Activated CD8-positive, alpha-beta memory T cell treated with anti-CD3 and anti-CD28 coated beads for 36 hours (primary cell): Measurements from ENCODE around the gene AKAP7. TPM values are rescaled to one million over a fixed set of nuclear protein-coding genes. Genes with fewer than 3 reads are reported as not detected.
"Not testable (repeated sequence)": the region's sequence is repeated elsewhere in the genome, so short reads cannot be mapped to it uniquely, and the experiment has no call there.

ENCODE experiments used
- CTCF ChIA-PET: fragments of 350-600 bp; sonication (Branson Sonifier 250); formaldehyde crosslinking; loops from one replicate; lab custom pipeline; 2021; ENCODE audit warnings: antibody characterized with exemption; lab: Charles Lee
- POLR2A ChIA-PET: fragments of 350-600 bp; sonication (Branson Sonifier 250); formaldehyde crosslinking; loops from one replicate; lab custom pipeline; 2021; ENCODE audit warnings: antibody characterized with exemption; lab: Charles Lee
- total RNA-seq, 2 experiments: library from RNA; stranded (reverse); gene quantifications; one replicate each; pipeline ENCODE4 v1.2.3, GENCODE V29; 2021

The AKAP7 gene
- total RNA-seq, 2 experiments from 2014 or later: 5.0 to 5.8 TPM

DNA sequence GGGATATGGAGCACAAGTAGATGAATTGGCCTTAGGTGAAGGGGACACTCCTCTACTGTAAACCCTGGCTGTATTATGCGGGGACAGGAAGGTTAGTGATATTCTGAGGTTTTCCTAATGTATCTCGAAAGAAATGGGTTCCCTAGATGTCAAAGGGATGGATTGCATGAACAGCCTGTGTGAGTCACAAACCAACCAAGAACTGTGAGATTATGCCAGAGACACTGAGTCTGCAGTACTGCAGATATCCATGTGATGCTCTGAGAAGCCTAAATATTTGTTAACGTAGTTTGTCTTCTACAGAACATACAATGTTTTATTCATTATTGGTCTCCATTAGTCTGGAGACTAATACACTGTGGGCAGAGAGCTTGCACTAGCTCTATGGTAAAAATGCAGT lies 182.2 kb downstream of the AKAP7 start:
- ChIA-PET POLR2A (no interaction called here), CTCF (no interaction called here)

DNA sequence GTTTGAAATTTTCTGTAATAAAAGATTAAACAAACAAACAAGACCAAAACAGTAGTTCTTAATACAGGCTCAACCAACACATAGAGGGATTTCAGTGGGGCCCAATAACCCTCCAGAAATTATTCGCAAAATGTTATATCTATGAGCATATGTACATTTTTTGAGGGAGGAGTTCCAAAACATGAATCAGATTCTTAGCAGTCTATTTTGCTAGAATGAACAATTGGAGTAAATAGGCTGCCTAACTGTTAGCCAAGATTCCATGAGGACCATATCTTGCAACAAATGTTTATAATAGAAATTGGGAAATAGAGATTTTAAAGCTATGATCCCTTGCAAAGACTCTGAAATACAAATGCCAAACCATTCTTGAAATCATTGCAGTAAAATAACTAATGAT lies 186.3 kb downstream of the AKAP7 start:
- POLR2A ChIA-PET: no interaction called here
- CTCF ChIA-PET: no interaction called here

DNA sequence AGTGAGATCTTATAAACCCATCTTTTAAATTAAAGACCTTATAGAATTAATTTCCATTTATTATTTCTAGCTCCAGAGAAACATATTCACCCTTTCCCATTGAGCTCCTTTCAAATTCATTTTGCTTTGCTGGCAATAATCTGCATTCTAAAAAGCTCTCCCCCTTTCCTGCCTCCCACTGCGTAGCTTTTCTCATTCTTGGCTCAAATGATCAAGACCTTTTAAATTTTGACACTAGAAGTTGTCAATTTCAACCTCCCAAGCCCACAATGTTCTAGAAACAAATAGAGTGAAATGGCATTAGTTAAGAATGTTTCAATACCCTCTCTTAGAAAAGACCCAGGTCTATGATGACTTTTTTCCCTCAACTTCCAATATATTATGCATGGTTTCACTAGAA lies 186.9 kb downstream of the AKAP7 start:
- ChIA-PET POLR2A (no interaction called here), CTCF (no interaction called here)

DNA sequence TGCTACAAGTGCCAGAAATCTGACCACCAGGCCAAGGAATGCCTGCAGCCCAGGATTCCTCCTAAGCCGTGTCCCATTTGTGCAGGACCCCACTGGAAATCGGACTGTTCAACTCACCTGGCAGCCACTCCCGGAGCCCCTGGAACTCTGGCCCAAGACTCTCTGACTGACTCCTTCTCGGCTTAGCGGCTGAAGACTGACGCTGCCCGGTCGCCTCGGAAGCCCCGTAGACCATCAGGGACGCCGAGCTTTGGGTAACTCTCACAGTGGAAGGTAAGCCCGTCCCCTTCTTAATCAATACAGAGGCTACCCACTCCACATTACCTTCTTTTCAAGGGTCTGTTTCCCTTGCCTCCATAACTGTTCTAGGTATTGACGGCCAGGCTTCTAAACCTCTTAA lies 190.4 kb downstream of the AKAP7 start:
- CTCF ChIA-PET, POLR2A ChIA-PET: not testable (repeated sequence)

DNA sequence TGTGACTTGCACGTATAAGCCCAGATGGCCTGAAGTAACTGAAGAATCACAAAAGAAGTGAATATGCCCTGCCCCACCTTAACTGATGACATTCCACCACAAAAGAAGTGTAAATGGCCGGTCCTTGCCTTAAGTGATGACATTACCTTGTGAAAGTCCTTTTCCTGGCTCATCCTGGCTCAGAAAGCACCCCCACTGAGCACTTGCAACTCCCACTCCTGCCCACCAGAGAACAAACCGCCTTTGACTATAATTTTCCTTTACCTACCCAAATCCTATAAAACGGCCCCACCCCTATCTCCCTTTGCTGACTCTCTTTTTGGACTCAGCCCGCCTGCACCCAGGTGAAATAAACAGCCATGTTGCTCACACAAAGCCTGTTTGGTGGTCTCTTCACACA lies 193.5 kb downstream of the AKAP7 start:
- POLR2A ChIA-PET, CTCF ChIA-PET: not testable (repeated sequence)

DNA sequence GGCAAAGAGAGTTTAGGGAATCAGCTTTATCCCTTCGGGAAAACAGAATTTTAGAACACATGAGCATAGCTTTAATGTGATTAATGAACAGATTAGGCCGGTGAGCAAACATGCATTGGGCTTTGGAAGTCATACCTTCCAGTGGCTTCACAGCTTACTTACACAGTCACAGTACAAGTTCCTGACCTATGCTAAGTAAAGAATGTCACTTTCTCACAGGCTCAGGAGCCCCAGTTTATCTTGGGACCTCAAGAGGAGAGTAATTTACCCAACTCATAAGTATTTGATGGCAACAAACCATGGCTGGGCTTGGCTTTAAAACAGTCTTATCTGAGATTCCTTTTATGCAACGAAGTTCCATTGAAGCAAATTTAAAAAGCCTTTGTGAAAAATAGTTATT lies 195.9 kb downstream of the AKAP7 start:
- ChIA-PET CTCF (no interaction called here), POLR2A (no interaction called here)

DNA sequence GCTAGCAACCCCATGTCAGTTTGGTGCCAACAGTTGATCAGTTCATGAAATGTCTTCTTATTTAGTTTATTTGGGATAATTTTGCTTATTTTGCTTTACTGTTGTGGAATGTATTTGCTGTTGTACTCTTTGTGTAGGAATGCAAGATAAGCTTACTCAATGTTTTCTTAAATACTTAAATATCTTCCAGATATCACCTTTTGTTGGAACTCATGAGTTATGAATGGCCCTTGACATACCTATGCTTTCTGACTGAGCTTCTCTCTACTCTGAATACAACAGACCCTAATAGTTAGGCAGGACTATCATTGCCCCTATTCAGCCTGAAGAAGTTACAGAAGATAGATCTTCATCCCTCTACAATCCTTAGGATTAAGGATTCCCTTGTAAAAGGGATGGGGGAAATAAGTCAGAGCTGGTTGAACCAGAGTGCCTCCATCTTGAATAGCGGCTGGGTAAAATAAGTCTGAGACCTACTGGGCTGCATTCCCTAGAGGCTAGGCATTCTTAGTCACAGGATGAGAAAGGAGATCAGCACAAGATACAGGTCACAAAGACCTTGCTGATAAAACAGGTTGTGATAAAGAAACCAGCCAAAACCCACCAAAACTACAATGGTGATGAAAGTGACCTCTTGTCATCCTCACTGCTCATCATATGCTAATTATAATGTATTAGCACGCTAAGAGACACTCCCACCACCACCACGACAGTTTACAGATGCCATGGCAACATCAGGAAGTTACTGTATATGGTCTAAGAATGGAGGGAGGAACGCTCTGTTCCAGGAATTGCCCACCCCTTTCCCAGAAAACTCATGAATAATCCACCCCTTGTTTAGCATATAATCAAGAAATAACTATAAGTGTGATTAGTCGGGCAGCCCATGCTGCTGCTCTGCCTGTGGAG lies 196.9 kb downstream of the AKAP7 start:
- ChIA-PET CTCF (no interaction called here), POLR2A (no interaction called here)

Other genes starting within 250 kb of the AKAP7 start
- 10 to 100 TPM; 34.3 to 40.4 TPM for gene EPB41L2, start 72.2 kb upstream of the AKAP7 start, total RNA-seq